ENCODE measurements around the gene UMAD1.
A peak's percentile ranks its signal among the peaks of the same experiment; 100 is the strongest.

GRCh38 chr7:7761340-7761973, 120.9 kb downstream of the UMAD1 start:
- TF ChIP-seq CTCF (IDR thresholded peaks at IDR 0.05) (peak; percentile 69), EP300 (IDR thresholded peaks at IDR 0.05; ENCODE audit: borderline replicate concordance in 1 of 2, low read depth in 1 of 2, low read length in 1 of 2) (no peak), MAX (IDR thresholded peaks at IDR 0.05; ENCODE audit: low read depth) (no peak), YY1 (IDR thresholded peaks at IDR 0.05; ENCODE audit: low read depth) (no peak), FOSL2 (IDR thresholded peaks at IDR 0.05; ENCODE audit: borderline replicate concordance, low read depth) (no peak)
